ENCODE data around the gene TLR2. TPM values are rescaled to one million over a fixed set of nuclear protein-coding genes. Genes with fewer than 3 reads are reported as not detected.
A peak's percentile ranks its signal among the peaks of the same experiment; 100 is the strongest.

Gene TLR2
- total RNA-seq, 1 donor from 2014 or later = 0.22 TPM

- Histone ChIP-seq H3K9ac (no peak overlapping the region), H3K27ac (no peak overlapping the region), H3K9me3 (ENCODE audit: low read depth) (no peaks in the 10 kb centered on the region), H3K79me2 (ENCODE audit: low read depth) (no peaks in the 10 kb centered on the region), H3K4me3 (no peak overlapping the region), H2AFZ (replicated peaks) (no peak overlapping the region), H3K4me2 (no peak overlapping the region), H3K27me3 (no peaks in the 10 kb centered on the region), H3K36me3 (no peaks in the 10 kb centered on the region), H3F3A (ENCODE audit: low read depth) (peaks cover 7% of the 10 kb centered on the region), H4K20me1 (ENCODE audit: low read depth) (no peaks in the 10 kb centered on the region), H3K4me1 (peaks cover 4% of the 10 kb centered on the region)
- Mint-ChIP-seq H3K36me3 (no peaks in the 10 kb centered on the region), H3K27me3 (ENCODE audit: insufficient read depth, low read depth) (no peaks in the 10 kb centered on the region), H3K4me3 (no peak overlapping the region), H3K27ac (no peak overlapping the region), H3K9me3 (peaks cover 3% of the 10 kb centered on the region), H3K4me1 (peaks cover 10% of the 10 kb centered on the region)
- TF ChIP-seq CTCF (IDR thresholded peaks at IDR 0.05) = no peak
- no peak for TF ChIP-seq EZH2 (IDR thresholded peaks at IDR 0.05)
- no peak for TF ChIP-seq EZH2phosphoT487 (IDR thresholded peaks at IDR 0.05)
- no peak for DNase-seq (ENCODE audit: low spot score)
These were observed 36.1 kb upstream of the TLR2 start for GRCh38 chr4:153647975-153648374.

GRCh38 chr4:153649572-153649991 lies 34.5 kb upstream of the TLR2 start:
- TF ChIP-seq CTCF (IDR thresholded peaks at IDR 0.05) (peak; percentile 67), EZH2 (IDR thresholded peaks at IDR 0.05) (no peak), EZH2phosphoT487 (IDR thresholded peaks at IDR 0.05) (no peak)
- Histone ChIP-seq H4K20me1 (ENCODE audit: low read depth) (no peaks in the 10 kb centered on the region), H3K79me2 (ENCODE audit: low read depth) (no peaks in the 10 kb centered on the region), H3K4me3 (no peak overlapping the region), H3K4me1 (peaks cover 4% of the 10 kb centered on the region), H3K9me3 (ENCODE audit: low read depth) (no peaks in the 10 kb centered on the region), H3K27me3 (no peaks in the 10 kb centered on the region), H3F3A (ENCODE audit: low read depth) (peaks cover 7% of the 10 kb centered on the region), H3K27ac (no peak overlapping the region), H3K4me2 (no peak overlapping the region), H3K9ac (no peak overlapping the region), H2AFZ (replicated peaks) (no peak overlapping the region), H3K36me3 (no peaks in the 10 kb centered on the region)
- Mint-ChIP-seq H3K4me3 (no peak overlapping the region), H3K9me3 (peaks cover 3% of the 10 kb centered on the region), H3K27ac (no peak overlapping the region), H3K36me3 (no peaks in the 10 kb centered on the region), H3K27me3 (ENCODE audit: insufficient read depth, low read depth) (no peaks in the 10 kb centered on the region), H3K4me1 (peaks cover 10% of the 10 kb centered on the region)
- peak; percentile 67 for DNase-seq (ENCODE audit: low spot score)

GRCh38 chr4:153651116-153651515 lies 33.0 kb upstream of the TLR2 start:
- Mint-ChIP-seq H3K4me3 (no peak overlapping the region), H3K27me3 (ENCODE audit: insufficient read depth, low read depth) (peaks cover 4% of the 10 kb centered on the region), H3K4me1 (peaks cover 10% of the 10 kb centered on the region), H3K9me3 (no peaks in the 10 kb centered on the region), H3K27ac (no peak overlapping the region), H3K36me3 (no peaks in the 10 kb centered on the region)
- no peaks in the 10 kb centered on the region for H3K36me3 ChIP-seq
- peaks cover 7% of the 10 kb centered on the region for H3F3A ChIP-seq (ENCODE audit: low read depth)
- H3K79me2 ChIP-seq (ENCODE audit: low read depth) = no peaks in the 10 kb centered on the region
- DNase-seq (ENCODE audit: low spot score) = no peak
- no peak overlapping the region for H3K4me2 ChIP-seq
- no peak overlapping the region for H3K9ac ChIP-seq
- no peaks in the 10 kb centered on the region for H3K9me3 ChIP-seq (ENCODE audit: low read depth)
- H4K20me1 ChIP-seq (ENCODE audit: low read depth) = no peaks in the 10 kb centered on the region
- H2AFZ ChIP-seq (replicated peaks) = peak overlapping the region; percentile 44
- H3K4me1 ChIP-seq = peaks cover 4% of the 10 kb centered on the region
- H3K27me3 ChIP-seq = no peaks in the 10 kb centered on the region
- H3K27ac ChIP-seq = no peak overlapping the region
- no peak overlapping the region for H3K4me3 ChIP-seq
- TF ChIP-seq EZH2 (IDR thresholded peaks at IDR 0.05) = no peak
- TF ChIP-seq EZH2phosphoT487 (IDR thresholded peaks at IDR 0.05) = no peak

GRCh38 chr4:153651587-153651986 lies 32.5 kb upstream of the TLR2 start:
- H3K4me3 ChIP-seq = no peak overlapping the region
- peaks cover 10% of the 10 kb centered on the region for H3K4me1 Mint-ChIP-seq
- no peaks in the 10 kb centered on the region for H3K79me2 ChIP-seq (ENCODE audit: low read depth)
- no peaks in the 10 kb centered on the region for H3K36me3 Mint-ChIP-seq
- no peak overlapping the region for H3K27ac Mint-ChIP-seq
- H3K9me3 ChIP-seq (ENCODE audit: low read depth) = no peaks in the 10 kb centered on the region
- H3K9me3 Mint-ChIP-seq = no peaks in the 10 kb centered on the region
- peaks cover 7% of the 10 kb centered on the region for H3F3A ChIP-seq (ENCODE audit: low read depth)
- peaks cover 6% of the 10 kb centered on the region for H3K27me3 Mint-ChIP-seq (ENCODE audit: insufficient read depth, low read depth)
- H3K4me1 ChIP-seq = peaks cover 4% of the 10 kb centered on the region
- H2AFZ ChIP-seq (replicated peaks) = peak overlapping the region; percentile 44
- H3K27me3 ChIP-seq = no peaks in the 10 kb centered on the region
- no peak overlapping the region for H3K27ac ChIP-seq
- no peak overlapping the region for H3K4me3 Mint-ChIP-seq
- no peaks in the 10 kb centered on the region for H4K20me1 ChIP-seq (ENCODE audit: low read depth)
- no peak for DNase-seq (ENCODE audit: low spot score)
- no peaks in the 10 kb centered on the region for H3K36me3 ChIP-seq
- no peak overlapping the region for H3K4me2 ChIP-seq
- H3K9ac ChIP-seq = no peak overlapping the region
- TF ChIP-seq CTCF (IDR thresholded peaks at IDR 0.05) (no peak), EZH2 (IDR thresholded peaks at IDR 0.05) (no peak), EZH2phosphoT487 (IDR thresholded peaks at IDR 0.05) (no peak)
